B cell (primary cell): ENCODE data around the gene CST9L. TPM values are rescaled to one million over a fixed set of nuclear protein-coding genes. Genes with fewer than 3 reads are reported as not detected.

ENCODE experiments used
- ATAC-seq: fragments of 200-7000 bp; cut with Tn5 transposase; one replicate; pipeline ENCODE4 v1.10.0; 2021; ENCODE audit warnings: low read depth, mild to moderate bottlenecking, moderate number of reproducible peaks, moderate library complexity
- CTCF ChIA-PET: fragments of 350-600 bp; sonication (Branson Sonifier 250); formaldehyde crosslinking; loops from one replicate; lab custom pipeline; 2021; ENCODE audit warnings: antibody characterized with exemption, inconsistent platforms; lab: Charles Lee
- POLR2A ChIA-PET: fragments of 350-600 bp; sonication (Branson Sonifier 250); formaldehyde crosslinking; loops from one replicate; lab custom pipeline; 2021; ENCODE audit warnings: antibody characterized with exemption; lab: Charles Lee
- DNase-seq: peaks from one replicate; pipeline ENCODE4 v3.0.0; 2013
- H2AFZ ChIP-seq: 2 replicates; pipeline ENCODE4 v1.6.1; 2012; ENCODE audit warnings: mild to moderate bottlenecking, low read depth, low read length; ENCODE audit not compliant: insufficient read depth, poor library complexity, severe bottlenecking
- H3K27ac ChIP-seq, 2 donors: 1 replicate in 1 of 2; 2 replicates in 1 of 2; pipeline ENCODE4 v1.5.1; 2012 to 2013; ENCODE audit warnings: low read length in 2 of 2, mild to moderate bottlenecking in 2 of 2, moderate library complexity in 1 of 2
- H3K27me3 ChIP-seq, 4 experiments: fragments of 200-600 bp in 1 of 4; sonication (generic) in 1 of 4; replicated peaks in 1 of 4; 1 replicate in 2 of 4; 2 replicates in 2 of 4; pipeline versions ENCODE4 v1.6.1 to v1.7.0; 2013 to 2016; ENCODE audit warnings: low read length in 3 of 4, mild to moderate bottlenecking in 2 of 4, mixed read lengths in 1 of 4, moderate library complexity in 1 of 4; ENCODE audit not compliant: insufficient read depth in 4 of 4, control insufficient read depth in 3 of 4; ENCODE audit errors: control extremely low read depth in 1 of 4
- H3K36me3 ChIP-seq, 2 experiments: replicated peaks in 1 of 2; 1 replicate in 1 of 2; 2 replicates in 1 of 2; pipeline versions ENCODE4 v1.6.1 to v1.7.1; 2013; ENCODE audit warnings: low read length in 1 of 2; ENCODE audit not compliant: insufficient read depth in 2 of 2, control insufficient read depth in 1 of 2; ENCODE audit errors: control extremely low read depth in 1 of 2, extremely low read depth in 1 of 2
- H3K4me1 ChIP-seq, 2 donors: fragments of 200-600 bp in 1 of 2; sonication (generic) in 1 of 2; 1 replicate in 1 of 2; 2 replicates in 1 of 2; pipeline versions ENCODE4 v1.5.1 to v1.6.1; 2013 to 2017; ENCODE audit warnings: low read length in 2 of 2; ENCODE audit not compliant: control insufficient read depth in 2 of 2, insufficient read depth in 2 of 2
- H3K4me2 ChIP-seq: replicated peaks from 2 replicates; pipeline ENCODE3; 2012; ENCODE audit warnings: mild to moderate bottlenecking, low read depth, low read length; ENCODE audit not compliant: poor library complexity, severe bottlenecking
- H3K4me3 ChIP-seq, 5 experiments: fragments of 200-600 bp in 1 of 5; sonication (generic) in 1 of 5; 1 replicate in 3 of 5; 2 replicates in 2 of 5; pipeline versions ENCODE4 v1.5.1 to v1.7.0; 2011 to 2016; ENCODE audit warnings: low read length in 4 of 5, mild to moderate bottlenecking in 4 of 5, low read depth in 2 of 5, control low read depth in 1 of 5, moderate library complexity in 1 of 5; ENCODE audit not compliant: insufficient read depth in 1 of 5; ENCODE audit errors: control extremely low read depth in 1 of 5, extremely low read depth in 1 of 5
- H3K79me2 ChIP-seq: fragments of 200-600 bp; sonication (generic); one replicate; pipeline ENCODE4 v1.6.0; 2016; ENCODE audit warnings: low read length; ENCODE audit not compliant: control insufficient read depth, insufficient read depth
- H3K9ac ChIP-seq: fragments of 200-600 bp; sonication (generic); 2 replicates; pipeline ENCODE4 v1.6.1; 2017; ENCODE audit warnings: mild to moderate bottlenecking, low read length, moderate library complexity
- H3K9me3 ChIP-seq, 3 donors: one replicate each; pipeline versions ENCODE4 v1.6.1 to v1.7.1; 2013; ENCODE audit warnings: low read length in 2 of 3; ENCODE audit not compliant: control insufficient read depth in 2 of 3, insufficient read depth in 1 of 3; ENCODE audit errors: control extremely low read depth in 1 of 3
- H4K20me1 ChIP-seq: 2 replicates; pipeline ENCODE4 v1.6.0; 2012; ENCODE audit warnings: mild to moderate bottlenecking, low read length; ENCODE audit not compliant: insufficient read depth, control insufficient read depth, poor library complexity, severe bottlenecking
- H3K27ac Mint-ChIP-seq: one replicate; pipeline ENCODE4 v1.8.0; 2021; ENCODE audit warnings: mixed read lengths
- H3K27me3 Mint-ChIP-seq: one replicate; pipeline ENCODE4 v1.8.0; 2021; ENCODE audit warnings: mixed read lengths
- H3K4me1 Mint-ChIP-seq: one replicate; pipeline ENCODE4 v1.8.0; 2021; ENCODE audit warnings: mixed read lengths
- H3K4me3 Mint-ChIP-seq: one replicate; pipeline ENCODE4 v1.8.0; 2021; ENCODE audit warnings: mixed read lengths
- H3K9me3 Mint-ChIP-seq: one replicate; pipeline ENCODE4 v1.8.0; 2022; ENCODE audit warnings: mixed read lengths; ENCODE audit not compliant: insufficient read depth
- EZH2 ChIP-seq: IDR thresholded peaks from 2 replicates; pipeline ENCODE4 v1.6.1; 2012; ENCODE audit warnings: borderline replicate concordance, low read depth, mild to moderate bottlenecking, moderate library complexity, low read length; ENCODE audit not compliant: insufficient read depth, poor library complexity, severe bottlenecking
- WGBS: methylation state at CpG from one replicate; pipeline ENCODE4 v1.1.5; 2013; ENCODE audit warnings: missing lambda C conversion rate; ENCODE audit not compliant: insufficient coverage; 5-methylcytosine and 5-hydroxymethylcytosine counted together
- intact Hi-C: fragments of 100-400 bp; cut with micrococcal nuclease; formaldehyde crosslinking; loops from one replicate; pipeline ENCODE4 v1.10.0; 2022
- polyA plus RNA-seq: library from polyadenylated mRNA; depleted of rRNA; stranded (reverse); fragments of >200 nt; gene quantifications from 2 replicates; pipeline ENCODE4 v1.2.3, GENCODE V29; 2012
- total RNA-seq, 2 donors: library from RNA; stranded (reverse); fragments of 120-200 nt in 1 of 2; gene quantifications; 1 replicate in 1 of 2; 2 replicates in 1 of 2; pipeline versions ENCODE4 v1.2.3 to v1.2.4, GENCODE V29; 2013 to 2022
- TF ChIP-seq, protein P1 (sequence below): fragments of 200-600 bp; IDR thresholded peaks from one replicate; pipeline ENCODE4 v1.8.0; 2022; ENCODE audit warnings: antibody characterized with exemption, mild to moderate bottlenecking

The CST9L gene
- total and polyA plus RNA-seq, 2 donors (not counting 1 experiment from before 2014, with no cell fraction given): not detected

DNA sequence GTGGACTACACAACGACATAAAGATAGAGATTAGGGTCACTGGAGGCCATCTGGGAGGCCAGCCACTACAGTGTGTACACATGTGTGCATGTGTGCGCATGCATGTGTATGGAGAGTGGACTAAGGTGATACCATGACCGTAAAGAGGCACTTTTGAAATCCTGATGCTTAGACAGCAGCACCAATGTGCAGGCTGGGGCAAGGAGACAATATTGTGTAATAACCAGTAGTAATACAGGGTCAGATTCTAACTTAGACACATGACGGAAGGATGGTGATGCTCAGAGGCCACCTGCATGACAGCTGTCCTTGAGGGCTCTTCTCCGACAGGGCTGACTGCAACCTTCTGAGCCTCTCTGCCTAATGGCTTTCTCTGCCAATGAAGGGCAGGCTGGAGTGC lies 25.5 kb downstream of the CST9L start:
- Histone ChIP-seq H3K9ac (no peak overlapping the region), H3K4me3 (no peak overlapping the region), H3K4me2 (no peak overlapping the region), H3K36me3 (no peaks in the 10 kb centered on the region), H3K27ac (no peak overlapping the region), H2AFZ (no peak overlapping the region), H3K9me3 (no peaks in the 10 kb centered on the region), H3K4me1 (no peaks in the 10 kb centered on the region), H3K27me3 (no peaks in the 10 kb centered on the region), H4K20me1 (no peaks in the 10 kb centered on the region), H3K79me2 (no peaks in the 10 kb centered on the region)
- no peak overlapping the region for H3K4me3 Mint-ChIP-seq
- no peak for ATAC-seq
- H3K9me3 Mint-ChIP-seq: no peaks in the 10 kb centered on the region
- no peak overlapping the region for H3K27ac Mint-ChIP-seq
- DNase-seq: no peak
- no peaks in the 10 kb centered on the region for H3K4me1 Mint-ChIP-seq
- ChIA-PET POLR2A (no interaction called here), CTCF (no interaction called here)
- 50% methylated on average over 5 of the region's 5 CpGs for WGBS
- TF ChIP-seq, protein P1, sequence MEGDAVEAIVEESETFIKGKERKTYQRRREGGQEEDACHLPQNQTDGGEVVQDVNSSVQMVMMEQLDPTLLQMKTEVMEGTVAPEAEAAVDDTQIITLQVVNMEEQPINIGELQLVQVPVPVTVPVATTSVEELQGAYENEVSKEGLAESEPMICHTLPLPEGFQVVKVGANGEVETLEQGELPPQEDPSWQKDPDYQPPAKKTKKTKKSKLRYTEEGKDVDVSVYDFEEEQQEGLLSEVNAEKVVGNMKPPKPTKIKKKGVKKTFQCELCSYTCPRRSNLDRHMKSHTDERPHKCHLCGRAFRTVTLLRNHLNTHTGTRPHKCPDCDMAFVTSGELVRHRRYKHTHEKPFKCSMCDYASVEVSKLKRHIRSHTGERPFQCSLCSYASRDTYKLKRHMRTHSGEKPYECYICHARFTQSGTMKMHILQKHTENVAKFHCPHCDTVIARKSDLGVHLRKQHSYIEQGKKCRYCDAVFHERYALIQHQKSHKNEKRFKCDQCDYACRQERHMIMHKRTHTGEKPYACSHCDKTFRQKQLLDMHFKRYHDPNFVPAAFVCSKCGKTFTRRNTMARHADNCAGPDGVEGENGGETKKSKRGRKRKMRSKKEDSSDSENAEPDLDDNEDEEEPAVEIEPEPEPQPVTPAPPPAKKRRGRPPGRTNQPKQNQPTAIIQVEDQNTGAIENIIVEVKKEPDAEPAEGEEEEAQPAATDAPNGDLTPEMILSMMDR: no peak
- TF ChIP-seq EZH2: no peak
- intact Hi-C loops: no loop called here
- peaks cover 4% of the 10 kb centered on the region for H3K27me3 Mint-ChIP-seq

DNA sequence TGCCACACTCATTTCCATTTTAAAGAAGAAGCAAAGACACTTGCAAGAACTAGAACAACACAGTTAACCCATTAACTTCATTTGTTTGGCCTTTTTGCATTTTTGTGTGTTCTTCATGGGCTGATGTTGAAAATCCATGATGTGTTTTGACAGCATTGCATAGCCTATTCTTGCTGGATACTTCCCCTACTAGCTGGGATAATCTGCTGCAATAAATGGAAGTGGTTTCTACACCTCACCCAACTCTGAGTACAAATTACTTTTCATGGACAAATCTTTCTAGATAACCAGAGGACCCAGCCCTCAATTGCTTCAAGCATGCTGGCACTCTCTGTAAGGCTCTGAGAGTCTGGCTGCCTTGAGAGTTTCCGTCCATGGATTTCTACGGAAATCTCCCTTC lies 26.5 kb downstream of the CST9L start:
- ChIA-PET CTCF (no interaction called here), POLR2A (no interaction called here)
- no peak overlapping the region for H3K4me2 ChIP-seq
- TF ChIP-seq, protein P1: no peak
- TF ChIP-seq EZH2: no peak
- no peaks in the 10 kb centered on the region for H4K20me1 ChIP-seq
- H3K9me3 Mint-ChIP-seq: no peaks in the 10 kb centered on the region
- no peaks in the 10 kb centered on the region for H3K36me3 ChIP-seq
- H3K4me1 Mint-ChIP-seq: no peaks in the 10 kb centered on the region
- no peak for DNase-seq
- no peaks in the 10 kb centered on the region for H3K4me1 ChIP-seq
- peaks cover 4% of the 10 kb centered on the region for H3K27me3 Mint-ChIP-seq
- no peak overlapping the region for H2AFZ ChIP-seq
- no peaks in the 10 kb centered on the region for H3K27me3 ChIP-seq
- no peak overlapping the region for H3K4me3 Mint-ChIP-seq
- H3K79me2 ChIP-seq: no peaks in the 10 kb centered on the region
- ATAC-seq: no peak
- no peaks in the 10 kb centered on the region for H3K9me3 ChIP-seq
- H3K27ac Mint-ChIP-seq: no peak overlapping the region
- H3K9ac ChIP-seq: no peak overlapping the region
- intact Hi-C loops: no loop called here
- no CpG with 5 or more reads among the region's 2 CpGs for WGBS
- H3K27ac ChIP-seq: no peak overlapping the region
- H3K4me3 ChIP-seq: no peak overlapping the region
